ENCODE data around the gene ATP10B. TPM values are rescaled to one million over a fixed set of nuclear protein-coding genes. Genes with fewer than 3 reads are reported as not detected.
"Not testable (repeated sequence)": the region's sequence is repeated elsewhere in the genome, so short reads cannot be mapped to it uniquely, and the experiment has no call there.

Gene ATP10B
- total and polyA plus RNA-seq, 4 donors = 0.08 to 7.2 (median 0.53) TPM

DNA sequence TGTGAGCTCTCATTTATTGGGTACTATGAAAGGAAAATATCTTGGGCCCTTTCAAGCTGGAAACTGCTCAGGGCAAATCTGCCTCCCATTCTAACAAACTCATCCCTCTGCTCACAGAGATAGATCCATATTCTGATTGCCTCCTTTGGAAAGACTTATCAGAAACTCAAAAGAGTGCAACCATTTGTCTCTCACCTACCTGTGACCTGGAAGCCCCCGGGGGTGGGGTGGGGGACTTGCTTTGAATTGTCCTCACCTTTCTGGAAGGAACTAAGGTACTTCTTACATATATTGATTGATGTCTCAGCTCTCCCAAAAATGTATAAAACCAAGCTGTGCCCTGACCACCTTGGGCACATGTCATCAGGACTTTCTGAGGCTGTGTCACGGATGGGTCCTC, 125.3 kb downstream of the ATP10B start:
- DNase-seq (no peak), ATAC-seq (ENCODE audit: insufficient read depth, low FRiP score) (no peak)
- TF ChIP-seq, protein P1, sequence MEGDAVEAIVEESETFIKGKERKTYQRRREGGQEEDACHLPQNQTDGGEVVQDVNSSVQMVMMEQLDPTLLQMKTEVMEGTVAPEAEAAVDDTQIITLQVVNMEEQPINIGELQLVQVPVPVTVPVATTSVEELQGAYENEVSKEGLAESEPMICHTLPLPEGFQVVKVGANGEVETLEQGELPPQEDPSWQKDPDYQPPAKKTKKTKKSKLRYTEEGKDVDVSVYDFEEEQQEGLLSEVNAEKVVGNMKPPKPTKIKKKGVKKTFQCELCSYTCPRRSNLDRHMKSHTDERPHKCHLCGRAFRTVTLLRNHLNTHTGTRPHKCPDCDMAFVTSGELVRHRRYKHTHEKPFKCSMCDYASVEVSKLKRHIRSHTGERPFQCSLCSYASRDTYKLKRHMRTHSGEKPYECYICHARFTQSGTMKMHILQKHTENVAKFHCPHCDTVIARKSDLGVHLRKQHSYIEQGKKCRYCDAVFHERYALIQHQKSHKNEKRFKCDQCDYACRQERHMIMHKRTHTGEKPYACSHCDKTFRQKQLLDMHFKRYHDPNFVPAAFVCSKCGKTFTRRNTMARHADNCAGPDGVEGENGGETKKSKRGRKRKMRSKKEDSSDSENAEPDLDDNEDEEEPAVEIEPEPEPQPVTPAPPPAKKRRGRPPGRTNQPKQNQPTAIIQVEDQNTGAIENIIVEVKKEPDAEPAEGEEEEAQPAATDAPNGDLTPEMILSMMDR (IDR thresholded peaks at IDR 0.05; ENCODE audit: control extremely low read depth, extremely low read depth) = no peak
- 53 to 62% methylated on average over 2 of the region's 2 CpGs for WGBS, 2 donors
- H3K4me3 ChIP-seq = no peak overlapping the region
- no peak overlapping the region for H3K9ac ChIP-seq (ENCODE audit: insufficient read depth in 1 of 2, low read length in 2 of 2)
- no peak overlapping the region for H3K27ac ChIP-seq (ENCODE audit: low read depth in 1 of 2, low read length in 1 of 2)
- no peaks in the 10 kb centered on the region for H3K36me3 ChIP-seq (ENCODE audit: control insufficient read depth in 4 of 4, insufficient read depth in 4 of 4, low read length in 4 of 4)
- H3K4me1 ChIP-seq (ENCODE audit: control insufficient read depth in 5 of 5, insufficient read depth in 5 of 5, low read length in 5 of 5) = no peaks in the 10 kb centered on the region
- H3K27me3 ChIP-seq (ENCODE audit: control insufficient read depth in 3 of 3, insufficient read depth in 3 of 3, low read length in 2 of 3) = no peaks in the 10 kb centered on the region
- H3K9me3 ChIP-seq (ENCODE audit: control insufficient read depth in 4 of 4, insufficient read depth in 3 of 4, low read length in 3 of 4) = no peaks in the 10 kb centered on the region

DNA sequence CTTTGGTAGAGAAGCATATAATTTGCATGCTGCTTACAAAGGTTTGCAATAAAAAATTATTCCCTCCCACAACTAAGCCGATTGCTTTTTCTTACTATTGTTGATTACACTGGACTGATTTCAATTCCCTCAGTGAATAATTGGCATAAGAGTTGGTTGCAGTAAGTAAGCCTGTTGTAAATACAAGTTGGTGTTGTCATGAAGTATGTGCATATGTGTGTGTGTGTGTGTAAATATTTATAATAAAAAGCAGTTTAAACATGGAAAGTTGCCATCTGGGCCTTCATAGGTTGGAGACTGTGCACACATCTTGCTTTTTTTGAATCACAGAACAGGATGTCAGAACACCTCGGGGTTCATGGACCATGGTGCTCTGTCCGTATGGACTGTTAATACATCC, 131.2 kb downstream of the ATP10B start:
- Histone ChIP-seq H3K27me3 (ENCODE audit: control insufficient read depth in 3 of 3, insufficient read depth in 3 of 3, low read length in 2 of 3) (no peaks in the 10 kb centered on the region), H3K9ac (ENCODE audit: insufficient read depth in 1 of 2, low read length in 2 of 2) (no peak overlapping the region), H3K9me3 (ENCODE audit: control insufficient read depth in 4 of 4, insufficient read depth in 3 of 4, low read length in 3 of 4) (no peaks in the 10 kb centered on the region), H3K4me3 (no peak overlapping the region), H3K27ac (ENCODE audit: low read depth in 1 of 2, low read length in 1 of 2) (no peak overlapping the region), H3K36me3 (ENCODE audit: control insufficient read depth in 4 of 4, insufficient read depth in 4 of 4, low read length in 4 of 4) (no peaks in the 10 kb centered on the region), H3K4me1 (ENCODE audit: control insufficient read depth in 5 of 5, insufficient read depth in 5 of 5, low read length in 5 of 5) (no peaks in the 10 kb centered on the region)
- ATAC-seq (ENCODE audit: insufficient read depth, low FRiP score) (no peak), DNase-seq (peak in 2 of 3 donors; percentile 52 to 70)
- 57 to 76% methylated on average over 3 of the region's 3 CpGs for WGBS, 2 donors
- TF ChIP-seq, protein P1 (IDR thresholded peaks at IDR 0.05; ENCODE audit: control extremely low read depth, extremely low read depth) = no peak

DNA sequence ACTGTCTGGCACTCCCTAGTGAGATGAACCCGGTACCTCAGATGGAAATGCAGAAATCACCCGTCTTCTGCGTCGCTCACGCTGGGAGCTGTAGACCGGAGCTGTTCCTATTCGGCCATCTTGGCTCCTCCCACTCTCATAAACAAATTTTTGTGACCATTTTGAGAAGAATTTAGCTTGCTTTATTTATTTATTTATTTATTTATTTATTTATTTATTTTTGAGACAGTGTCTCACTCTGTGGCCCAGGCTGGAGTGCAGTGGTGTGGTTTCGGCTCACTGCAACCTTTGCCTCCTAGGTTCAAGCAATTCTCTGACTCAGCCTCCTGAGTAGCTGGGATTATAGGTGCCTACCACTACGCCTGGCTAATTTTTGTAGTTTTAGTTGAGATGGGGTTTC, 136.5 kb downstream of the ATP10B start:
- DNase-seq; H3K4me1 ChIP-seq (ENCODE audit: control insufficient read depth in 5 of 5, insufficient read depth in 5 of 5, low read length in 5 of 5); H3K4me3 ChIP-seq; ATAC-seq (ENCODE audit: insufficient read depth, low FRiP score); H3K9ac ChIP-seq (ENCODE audit: insufficient read depth in 1 of 2, low read length in 2 of 2); H3K36me3 ChIP-seq (ENCODE audit: control insufficient read depth in 4 of 4, insufficient read depth in 4 of 4, low read length in 4 of 4); H3K9me3 ChIP-seq (ENCODE audit: control insufficient read depth in 4 of 4, insufficient read depth in 3 of 4, low read length in 3 of 4); H3K27ac ChIP-seq (ENCODE audit: low read depth in 1 of 2, low read length in 1 of 2); H3K27me3 ChIP-seq (ENCODE audit: control insufficient read depth in 3 of 3, insufficient read depth in 3 of 3, low read length in 2 of 3): not testable (repeated sequence)
- 95 to 97% methylated on average over 8 of the region's 9 CpGs for WGBS, 2 donors

DNA sequence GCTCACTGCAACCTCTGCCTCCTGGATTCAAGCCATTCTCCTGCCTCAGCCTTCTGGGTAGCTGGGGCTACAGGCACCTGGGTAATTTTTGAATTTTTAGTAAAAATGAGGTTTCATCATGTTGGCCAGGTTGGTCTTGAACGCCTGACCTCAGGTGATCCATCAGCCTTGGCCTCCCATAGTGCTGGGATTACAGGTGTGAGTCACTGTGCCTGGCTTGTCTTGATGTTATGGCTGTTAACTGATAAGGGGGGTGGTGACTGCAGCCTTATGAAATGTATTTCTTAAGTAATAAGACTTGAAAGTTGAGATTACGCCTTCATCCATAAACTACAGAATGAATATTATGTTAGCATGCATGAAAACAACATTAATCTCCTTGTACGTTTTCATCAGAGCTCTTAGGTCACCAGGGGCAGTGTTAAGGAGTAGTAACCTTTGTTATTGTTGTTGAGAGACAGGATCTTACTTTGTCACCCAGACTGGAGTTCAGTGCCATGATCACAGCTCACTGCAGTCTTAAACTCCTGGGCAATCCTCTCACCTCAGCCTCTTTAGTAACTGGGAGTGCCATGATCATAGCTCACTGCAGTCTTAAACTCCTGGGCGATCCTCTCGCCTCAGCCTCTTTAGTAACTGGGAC, 148.3 kb downstream of the ATP10B start:
- TF ChIP-seq, protein P1 (IDR thresholded peaks at IDR 0.05; ENCODE audit: control extremely low read depth, extremely low read depth) = no peak
- Histone ChIP-seq H3K27ac (ENCODE audit: low read depth in 1 of 2, low read length in 1 of 2) (no peak overlapping the region), H3K9ac (ENCODE audit: insufficient read depth in 1 of 2, low read length in 2 of 2) (no peak overlapping the region), H3K9me3 (ENCODE audit: control insufficient read depth in 4 of 4, insufficient read depth in 3 of 4, low read length in 3 of 4) (peaks cover 0 to 8% (median 2%) of the 10 kb centered on the region in 4 donors), H3K36me3 (ENCODE audit: control insufficient read depth in 4 of 4, insufficient read depth in 4 of 4, low read length in 4 of 4) (no peaks in the 10 kb centered on the region), H3K27me3 (ENCODE audit: control insufficient read depth in 3 of 3, insufficient read depth in 3 of 3, low read length in 2 of 3) (no peaks in the 10 kb centered on the region), H3K4me1 (ENCODE audit: control insufficient read depth in 5 of 5, insufficient read depth in 5 of 5, low read length in 5 of 5) (peaks cover 0 to 1% (median 0%) of the 10 kb centered on the region in 5 donors), H3K4me3 (no peak overlapping the region)
- no peak for ATAC-seq (ENCODE audit: insufficient read depth, low FRiP score)
- 91 to 93% methylated on average over 5 of the region's 5 CpGs for WGBS, 2 donors
- DNase-seq = no peak
